ENCODE measurements around the gene RALGAPB.

Gene RALGAPB

GRCh38 chr20:38504368-38505090 lies 31.9 kb downstream of the RALGAPB start:
- no peak for TF ChIP-seq GATA3 (IDR thresholded peaks at IDR 0.05; ENCODE audit: low read depth, low read length)
- no peak for TF ChIP-seq GATA2 (IDR thresholded peaks at IDR 0.05; ENCODE audit: low read depth, low read length)

GRCh38 chr20:38505091-38505455 lies 32.4 kb downstream of the RALGAPB start:
- TF ChIP-seq GATA3 (IDR thresholded peaks at IDR 0.05; ENCODE audit: low read depth, low read length): no peak
- TF ChIP-seq GATA2 (IDR thresholded peaks at IDR 0.05; ENCODE audit: low read depth, low read length): no peak

- TF ChIP-seq GATA2 (IDR thresholded peaks at IDR 0.05; ENCODE audit: low read depth, low read length): no peak
- TF ChIP-seq GATA3 (IDR thresholded peaks at IDR 0.05; ENCODE audit: low read depth, low read length): no peak
Observed at GRCh38 chr20:38514185-38514584, 41.5 kb downstream of the RALGAPB start.

- TF ChIP-seq GATA3 (IDR thresholded peaks at IDR 0.05; ENCODE audit: low read depth, low read length) (no peak), GATA2 (IDR thresholded peaks at IDR 0.05; ENCODE audit: low read depth, low read length) (no peak)
Observed at GRCh38 chr20:38514947-38515346, 42.3 kb downstream of the RALGAPB start.

- TF ChIP-seq GATA2 (IDR thresholded peaks at IDR 0.05; ENCODE audit: low read depth, low read length) (no peak), GATA3 (IDR thresholded peaks at IDR 0.05; ENCODE audit: low read depth, low read length) (no peak)
Observed at GRCh38 chr20:38515631-38516030, 43.0 kb downstream of the RALGAPB start.

- TF ChIP-seq GATA2 (IDR thresholded peaks at IDR 0.05; ENCODE audit: low read depth, low read length): no peak
- no peak for TF ChIP-seq GATA3 (IDR thresholded peaks at IDR 0.05; ENCODE audit: low read depth, low read length)
Observed at GRCh38 chr20:38519426-38519825, 46.8 kb downstream of the RALGAPB start.

- no peak for TF ChIP-seq GATA3 (IDR thresholded peaks at IDR 0.05; ENCODE audit: low read depth, low read length)
- no peak for TF ChIP-seq GATA2 (IDR thresholded peaks at IDR 0.05; ENCODE audit: low read depth, low read length)
Observed at GRCh38 chr20:38520261-38520660, 47.6 kb downstream of the RALGAPB start.

GRCh38 chr20:38523697-38524096 lies 51.1 kb downstream of the RALGAPB start:
- TF ChIP-seq GATA3 (IDR thresholded peaks at IDR 0.05; ENCODE audit: low read depth, low read length): no peak
- no peak for TF ChIP-seq GATA2 (IDR thresholded peaks at IDR 0.05; ENCODE audit: low read depth, low read length)

- TF ChIP-seq GATA2 (IDR thresholded peaks at IDR 0.05; ENCODE audit: low read depth, low read length) (no peak), GATA3 (IDR thresholded peaks at IDR 0.05; ENCODE audit: low read depth, low read length) (no peak)
Observed at GRCh38 chr20:38528167-38528566, 55.5 kb downstream of the RALGAPB start.

GRCh38 chr20:38531021-38531420 lies 58.4 kb downstream of the RALGAPB start:
- no peak for TF ChIP-seq GATA3 (IDR thresholded peaks at IDR 0.05; ENCODE audit: low read depth, low read length)
- TF ChIP-seq GATA2 (IDR thresholded peaks at IDR 0.05; ENCODE audit: low read depth, low read length): no peak

- no peak for TF ChIP-seq GATA2 (IDR thresholded peaks at IDR 0.05; ENCODE audit: low read depth, low read length)
- TF ChIP-seq GATA3 (IDR thresholded peaks at IDR 0.05; ENCODE audit: low read depth, low read length): no peak
Observed at GRCh38 chr20:38534756-38535155, 62.1 kb downstream of the RALGAPB start.

GRCh38 chr20:38536310-38536709 lies 63.7 kb downstream of the RALGAPB start:
- TF ChIP-seq GATA3 (IDR thresholded peaks at IDR 0.05; ENCODE audit: low read depth, low read length): no peak
- TF ChIP-seq GATA2 (IDR thresholded peaks at IDR 0.05; ENCODE audit: low read depth, low read length): no peak

- no peak for TF ChIP-seq GATA2 (IDR thresholded peaks at IDR 0.05; ENCODE audit: low read depth, low read length)
- TF ChIP-seq GATA3 (IDR thresholded peaks at IDR 0.05; ENCODE audit: low read depth, low read length): no peak
Observed at GRCh38 chr20:38537176-38537575, 64.5 kb downstream of the RALGAPB start.

- TF ChIP-seq GATA2 (IDR thresholded peaks at IDR 0.05; ENCODE audit: low read depth, low read length): no peak
- no peak for TF ChIP-seq GATA3 (IDR thresholded peaks at IDR 0.05; ENCODE audit: low read depth, low read length)
Observed at GRCh38 chr20:38538789-38539188, 66.1 kb downstream of the RALGAPB start.

- TF ChIP-seq GATA2 (IDR thresholded peaks at IDR 0.05; ENCODE audit: low read depth, low read length) (no peak), GATA3 (IDR thresholded peaks at IDR 0.05; ENCODE audit: low read depth, low read length) (no peak)
Observed at GRCh38 chr20:38543014-38543906, 70.6 kb downstream of the RALGAPB start.
